HG03025 (cell line): Measurements from ENCODE around the gene FOXA2.
A peak's percentile ranks its signal among the peaks of the same experiment; 100 is the strongest.
"Not testable (repeated sequence)": the region's sequence is repeated elsewhere in the genome, so short reads cannot be mapped to it uniquely, and the experiment has no call there.

Experiments used
- ATAC-seq: cut with Tn5 transposase; IDR thresholded peaks from one replicate; pipeline ENCODE4 v1.9.1; 2021; ENCODE audit warnings: mild to moderate bottlenecking, moderate library complexity; ENCODE audit not compliant: unreplicated experiment, low FRiP score

FOXA2 gene

GRCh38 chr20:22584522-22584921, at the start of gene FOXA2:
FOXA2 (minus strand) TSS chr20:22584572; CDS start chr20:22584278, 294 bp downstream.
- no peak for ATAC-seq

GRCh38 chr20:22630701-22631100, 46.3 kb upstream of the FOXA2 start:
- no peak for ATAC-seq

- no peak for ATAC-seq
These were observed 45.6 kb upstream of the FOXA2 start for GRCh38 chr20:22629927-22630326.

- ATAC-seq: no peak
These were observed 45.1 kb upstream of the FOXA2 start for GRCh38 chr20:22629447-22629846.

- no peak for ATAC-seq
These were observed 42.1 kb upstream of the FOXA2 start for GRCh38 chr20:22626496-22626895.

- ATAC-seq: no peak
These were observed 38.8 kb upstream of the FOXA2 start for GRCh38 chr20:22623211-22623610.

GRCh38 chr20:22620342-22620741, 36.0 kb upstream of the FOXA2 start:
- ATAC-seq: no peak

- no peak for ATAC-seq
These were observed 35.4 kb upstream of the FOXA2 start for GRCh38 chr20:22619806-22620205.

GRCh38 chr20:22619272-22619671, 34.9 kb upstream of the FOXA2 start:
- no peak for ATAC-seq

- ATAC-seq: no peak
These were observed 32.8 kb upstream of the FOXA2 start for GRCh38 chr20:22617160-22617559.

- ATAC-seq: no peak
These were observed 32.2 kb upstream of the FOXA2 start for GRCh38 chr20:22616551-22616950.

- no peak for ATAC-seq
These were observed 31.1 kb upstream of the FOXA2 start for GRCh38 chr20:22615425-22615824.

GRCh38 chr20:22611636-22612035, 27.3 kb upstream of the FOXA2 start:
- no peak for ATAC-seq

- no peak for ATAC-seq
These were observed 23.3 kb upstream of the FOXA2 start for GRCh38 chr20:22607695-22608094.

- ATAC-seq: no peak
These were observed 20.4 kb upstream of the FOXA2 start for GRCh38 chr20:22604815-22605214.

- no peak for ATAC-seq
These were observed 17.2 kb upstream of the FOXA2 start for GRCh38 chr20:22601361-22602141.

- not testable (repeated sequence) for ATAC-seq
These were observed 14.9 kb upstream of the FOXA2 start for GRCh38 chr20:22599258-22599657.

GRCh38 chr20:22597303-22597702, 12.9 kb upstream of the FOXA2 start:
- ATAC-seq: peak; percentile 53

- no peak for ATAC-seq
These were observed 6.3 kb upstream of the FOXA2 start for GRCh38 chr20:22590662-22591061.

GRCh38 chr20:22586645-22587310, 2.4 kb upstream of the FOXA2 start:
- no peak for ATAC-seq

- ATAC-seq: no peak
These were observed 1.6 kb upstream of the FOXA2 start for GRCh38 chr20:22585786-22586493.
